Activated naive CD8-positive, alpha-beta T cell (primary cell): ENCODE results near the gene SLC35D3.
"Not testable (repeated sequence)": the region's sequence is repeated elsewhere in the genome, so short reads cannot be mapped to it uniquely, and the experiment has no call there.

Source experiments
- H3K27ac Mint-ChIP-seq: one replicate; pipeline ENCODE4 v1.8.0; 2021; ENCODE audit warnings: mixed read lengths
- H3K27me3 Mint-ChIP-seq: one replicate; pipeline ENCODE4 v1.8.0; 2021; ENCODE audit warnings: mixed read lengths
- H3K36me3 Mint-ChIP-seq: one replicate; pipeline ENCODE4 v1.8.0; 2021; ENCODE audit warnings: mixed read lengths
- H3K4me1 Mint-ChIP-seq: one replicate; pipeline ENCODE4 v1.8.0; 2021; ENCODE audit warnings: low read depth, mixed read lengths
- H3K4me3 Mint-ChIP-seq: one replicate; pipeline ENCODE4 v1.8.0; 2021; ENCODE audit warnings: mild to moderate bottlenecking, mixed read lengths
- H3K9me3 Mint-ChIP-seq: one replicate; pipeline ENCODE4 v1.8.0; 2021; ENCODE audit warnings: low read depth, mixed read lengths

SLC35D3 gene

GRCh38 chr6:136949957-136950356 is 27.9 kb downstream of the SLC35D3 start:
- not testable (repeated sequence) for H3K4me3 Mint-ChIP-seq, H3K4me1 Mint-ChIP-seq, H3K27ac Mint-ChIP-seq, H3K36me3 Mint-ChIP-seq, H3K9me3 Mint-ChIP-seq, H3K27me3 Mint-ChIP-seq

GRCh38 chr6:136950436-136951126 is 28.5 kb downstream of the SLC35D3 start:
- Mint-ChIP-seq H3K27me3 (no peaks in the 10 kb centered on the region), H3K4me1 (no peaks in the 10 kb centered on the region), H3K4me3 (no peak overlapping the region)

GRCh38 chr6:136952714-136953260 is 30.7 kb downstream of the SLC35D3 start:
- peaks cover 5% of the 10 kb centered on the region for H3K36me3 Mint-ChIP-seq
- H3K27ac Mint-ChIP-seq = no peak overlapping the region
- no peak overlapping the region for H3K4me3 Mint-ChIP-seq
- no peaks in the 10 kb centered on the region for H3K27me3 Mint-ChIP-seq
- H3K4me1 Mint-ChIP-seq = peaks cover 7% of the 10 kb centered on the region
- H3K9me3 Mint-ChIP-seq = peaks cover 3% of the 10 kb centered on the region

More at GRCh38 chr6:136950436-136951126, 28.5 kb downstream of the SLC35D3 start:
- H3K9me3 Mint-ChIP-seq = peaks cover 3% of the 10 kb centered on the region
- peaks cover 6% of the 10 kb centered on the region for H3K36me3 Mint-ChIP-seq
- H3K27ac Mint-ChIP-seq = no peak overlapping the region

GRCh38 chr6:136955123-136955522 is 33.0 kb downstream of the SLC35D3 start:
- no peaks in the 10 kb centered on the region for H3K9me3 Mint-ChIP-seq
- H3K27ac Mint-ChIP-seq = no peak overlapping the region
- H3K4me1 Mint-ChIP-seq = peaks cover 7% of the 10 kb centered on the region
- no peaks in the 10 kb centered on the region for H3K36me3 Mint-ChIP-seq
- peaks cover 7% of the 10 kb centered on the region for H3K27me3 Mint-ChIP-seq
- no peak overlapping the region for H3K4me3 Mint-ChIP-seq

- H3K4me1 Mint-ChIP-seq = peaks cover 7% of the 10 kb centered on the region
- no peaks in the 10 kb centered on the region for H3K36me3 Mint-ChIP-seq
- H3K4me3 Mint-ChIP-seq = no peak overlapping the region
- H3K9me3 Mint-ChIP-seq = no peaks in the 10 kb centered on the region
- no peak overlapping the region for H3K27ac Mint-ChIP-seq
- H3K27me3 Mint-ChIP-seq = peaks cover 7% of the 10 kb centered on the region
These were observed 34.8 kb downstream of the SLC35D3 start for GRCh38 chr6:136956590-136957544.

GRCh38 chr6:136958168-136958567 is 36.1 kb downstream of the SLC35D3 start:
- Mint-ChIP-seq H3K36me3 (no peaks in the 10 kb centered on the region), H3K4me1 (peaks cover 7% of the 10 kb centered on the region), H3K27ac (no peak overlapping the region), H3K27me3 (peaks cover 7% of the 10 kb centered on the region), H3K4me3 (no peak overlapping the region), H3K9me3 (no peaks in the 10 kb centered on the region)

- no peak overlapping the region for H3K4me3 Mint-ChIP-seq
- peaks cover 7% of the 10 kb centered on the region for H3K27me3 Mint-ChIP-seq
- H3K36me3 Mint-ChIP-seq = no peaks in the 10 kb centered on the region
- no peak overlapping the region for H3K27ac Mint-ChIP-seq
- H3K9me3 Mint-ChIP-seq = no peaks in the 10 kb centered on the region
- peaks cover 7% of the 10 kb centered on the region for H3K4me1 Mint-ChIP-seq
These were observed 37.4 kb downstream of the SLC35D3 start for GRCh38 chr6:136959471-136959891.

- not testable (repeated sequence) for H3K4me1 Mint-ChIP-seq, H3K27ac Mint-ChIP-seq, H3K36me3 Mint-ChIP-seq
These were observed 37.8 kb downstream of the SLC35D3 start for GRCh38 chr6:136959935-136960334.

GRCh38 chr6:136960781-136961180 is 38.7 kb downstream of the SLC35D3 start:
- no peak overlapping the region for H3K27ac Mint-ChIP-seq
- peaks cover 7% of the 10 kb centered on the region for H3K27me3 Mint-ChIP-seq
- no peaks in the 10 kb centered on the region for H3K9me3 Mint-ChIP-seq
- H3K4me1 Mint-ChIP-seq = peaks cover 7% of the 10 kb centered on the region
- H3K4me3 Mint-ChIP-seq = no peak overlapping the region
- no peaks in the 10 kb centered on the region for H3K36me3 Mint-ChIP-seq

More at GRCh38 chr6:136959935-136960334, 37.8 kb downstream of the SLC35D3 start:
- H3K9me3 Mint-ChIP-seq, H3K27me3 Mint-ChIP-seq, H3K4me3 Mint-ChIP-seq: not testable (repeated sequence)

- Mint-ChIP-seq H3K27ac (no peak overlapping the region), H3K36me3 (no peaks in the 10 kb centered on the region), H3K27me3 (peaks cover 7% of the 10 kb centered on the region), H3K4me3 (no peak overlapping the region), H3K4me1 (peaks cover 4% of the 10 kb centered on the region), H3K9me3 (no peaks in the 10 kb centered on the region)
These were observed 39.7 kb downstream of the SLC35D3 start for GRCh38 chr6:136961848-136962247.

GRCh38 chr6:136962661-136963060 is 40.6 kb downstream of the SLC35D3 start:
- no peak overlapping the region for H3K27ac Mint-ChIP-seq

GRCh38 chr6:136963259-136963658 is 41.2 kb downstream of the SLC35D3 start:
- no peaks in the 10 kb centered on the region for H3K36me3 Mint-ChIP-seq

More at GRCh38 chr6:136962661-136963060, 40.6 kb downstream of the SLC35D3 start:
- peaks cover 13% of the 10 kb centered on the region for H3K27me3 Mint-ChIP-seq
- no peak overlapping the region for H3K4me3 Mint-ChIP-seq
- no peaks in the 10 kb centered on the region for H3K4me1 Mint-ChIP-seq
- H3K36me3 Mint-ChIP-seq = no peaks in the 10 kb centered on the region
- no peaks in the 10 kb centered on the region for H3K9me3 Mint-ChIP-seq

GRCh38 chr6:136964398-136964797 is 42.3 kb downstream of the SLC35D3 start:
- H3K36me3 Mint-ChIP-seq = no peaks in the 10 kb centered on the region
- no peaks in the 10 kb centered on the region for H3K9me3 Mint-ChIP-seq
- no peak overlapping the region for H3K27ac Mint-ChIP-seq
- H3K27me3 Mint-ChIP-seq = peaks cover 15% of the 10 kb centered on the region
- H3K4me1 Mint-ChIP-seq = peaks cover 2% of the 10 kb centered on the region
- no peak overlapping the region for H3K4me3 Mint-ChIP-seq

More at GRCh38 chr6:136963259-136963658, 41.2 kb downstream of the SLC35D3 start:
- no peaks in the 10 kb centered on the region for H3K9me3 Mint-ChIP-seq
- no peak overlapping the region for H3K4me3 Mint-ChIP-seq
- peaks cover 1% of the 10 kb centered on the region for H3K4me1 Mint-ChIP-seq
- H3K27ac Mint-ChIP-seq = no peak overlapping the region
- peaks cover 14% of the 10 kb centered on the region for H3K27me3 Mint-ChIP-seq

- Mint-ChIP-seq H3K36me3 (no peaks in the 10 kb centered on the region), H3K4me1 (peaks cover 2% of the 10 kb centered on the region), H3K9me3 (no peaks in the 10 kb centered on the region), H3K27me3 (peaks cover 16% of the 10 kb centered on the region), H3K4me3 (no peak overlapping the region), H3K27ac (no peak overlapping the region)
These were observed 46.0 kb downstream of the SLC35D3 start for GRCh38 chr6:136967876-136968752.
